Measurements from ENCODE around the gene TCF4.
A peak's percentile ranks its signal among the peaks of the same experiment; 100 is the strongest.

Gene TCF4

GRCh38 chr18:55405893-55406406, 182.0 kb downstream of the TCF4 start:
- no peaks in the 10 kb centered on the region for H3K79me1 ChIP-seq (ENCODE audit: low read length)
- H3K9ac ChIP-seq (ENCODE audit: low read length), result no peak overlapping the region
- no peak overlapping the region for H2AK5ac ChIP-seq (ENCODE audit: low read length)
- H4K91ac ChIP-seq (ENCODE audit: low read depth, low read length), result no peak overlapping the region
- no peak overlapping the region for H2BK12ac ChIP-seq (ENCODE audit: low read length)
- peak in 1 of 2 donors; percentile 8 for DNase-seq
- no peak overlapping the region for H3K18ac ChIP-seq (ENCODE audit: low read length)
- no peak overlapping the region for H2AFZ ChIP-seq (ENCODE audit: insufficient read depth, low read length, poor library complexity)
- no peak overlapping the region for H3K14ac ChIP-seq (ENCODE audit: low read length)
- H3K27ac ChIP-seq (ENCODE audit: low read depth, low read length), result peak overlapping the region; percentile 31
- no peaks in the 10 kb centered on the region for H3K27me3 ChIP-seq (ENCODE audit: insufficient read depth, low read length)
- no peak overlapping the region for H2BK120ac ChIP-seq (ENCODE audit: insufficient read depth, low read length, poor library complexity)
- no peak overlapping the region for H3K4me3 ChIP-seq (ENCODE audit: low read depth, low read length)
- H3K9me3 ChIP-seq (ENCODE audit: insufficient read depth, low read depth, low read length), result no peaks in the 10 kb centered on the region
- peaks cover 3 to 10% of the 10 kb centered on the region in 2 experiments for H3K4me1 ChIP-seq (ENCODE audit: control insufficient read depth in 1 of 2, insufficient read depth in 2 of 2, low read length in 2 of 2)
- no CpG with 5 or more reads among the region's 7 CpGs for WGBS (ENCODE audit: extremely low coverage, insufficient coverage, insufficient read length)
- peaks cover 2% of the 10 kb centered on the region for H3K79me2 ChIP-seq (ENCODE audit: control insufficient read depth, insufficient read depth, low read length, poor library complexity)
- no peak overlapping the region for H3K23ac ChIP-seq (ENCODE audit: low read length)
- no peaks in the 10 kb centered on the region for H3K36me3 ChIP-seq (ENCODE audit: control insufficient read depth in 1 of 2, insufficient read depth in 2 of 2, low read length in 2 of 2)
- no peak overlapping the region for H2BK5ac ChIP-seq (ENCODE audit: low read depth, low read length, poor library complexity)
- no peak overlapping the region for H3K4me2 ChIP-seq (ENCODE audit: low read length)
- no peak overlapping the region for H4K12ac ChIP-seq (ENCODE audit: low read depth, low read length)
- no peak overlapping the region for H4K8ac ChIP-seq (ENCODE audit: low read depth, low read length)
- no peak overlapping the region for H3K4ac ChIP-seq (ENCODE audit: low read depth, low read length)

- H3K4me2 ChIP-seq (ENCODE audit: low read length), result no peak overlapping the region
- no peak overlapping the region for H2BK5ac ChIP-seq (ENCODE audit: low read depth, low read length, poor library complexity)
- H2AK5ac ChIP-seq (ENCODE audit: low read length), result no peak overlapping the region
- H4K91ac ChIP-seq (ENCODE audit: low read depth, low read length), result no peak overlapping the region
- no peak overlapping the region for H3K27ac ChIP-seq (ENCODE audit: low read depth, low read length)
- H3K9me3 ChIP-seq (ENCODE audit: insufficient read depth, low read depth, low read length), result no peaks in the 10 kb centered on the region
- H3K18ac ChIP-seq (ENCODE audit: low read length), result no peak overlapping the region
- H4K8ac ChIP-seq (ENCODE audit: low read depth, low read length), result no peak overlapping the region
- peaks cover 2% of the 10 kb centered on the region for H3K79me2 ChIP-seq (ENCODE audit: control insufficient read depth, insufficient read depth, low read length, poor library complexity)
- no peak overlapping the region for H2BK120ac ChIP-seq (ENCODE audit: insufficient read depth, low read length, poor library complexity)
- H3K23ac ChIP-seq (ENCODE audit: low read length), result no peak overlapping the region
- peaks cover 3 to 13% of the 10 kb centered on the region in 2 experiments for H3K4me1 ChIP-seq (ENCODE audit: control insufficient read depth in 1 of 2, insufficient read depth in 2 of 2, low read length in 2 of 2)
- no peak overlapping the region for H2BK12ac ChIP-seq (ENCODE audit: low read length)
- no peaks in the 10 kb centered on the region for H3K27me3 ChIP-seq (ENCODE audit: insufficient read depth, low read length)
- no peaks in the 10 kb centered on the region for H3K36me3 ChIP-seq (ENCODE audit: control insufficient read depth in 1 of 2, insufficient read depth in 2 of 2, low read length in 2 of 2)
- H3K4ac ChIP-seq (ENCODE audit: low read depth, low read length), result no peak overlapping the region
- H2AFZ ChIP-seq (ENCODE audit: insufficient read depth, low read length, poor library complexity), result no peak overlapping the region
- H3K9ac ChIP-seq (ENCODE audit: low read length), result no peak overlapping the region
- H3K79me1 ChIP-seq (ENCODE audit: low read length), result no peaks in the 10 kb centered on the region
- H4K12ac ChIP-seq (ENCODE audit: low read depth, low read length), result no peak overlapping the region
- H3K14ac ChIP-seq (ENCODE audit: low read length), result no peak overlapping the region
- no peak for DNase-seq
- WGBS (ENCODE audit: extremely low coverage, insufficient coverage, insufficient read length), result no CpG with 5 or more reads among the region's 1 CpG
- H3K4me3 ChIP-seq (ENCODE audit: low read depth, low read length), result no peak overlapping the region
Measured at GRCh38 chr18:55405475-55405874, 182.5 kb downstream of the TCF4 start.

DNA sequence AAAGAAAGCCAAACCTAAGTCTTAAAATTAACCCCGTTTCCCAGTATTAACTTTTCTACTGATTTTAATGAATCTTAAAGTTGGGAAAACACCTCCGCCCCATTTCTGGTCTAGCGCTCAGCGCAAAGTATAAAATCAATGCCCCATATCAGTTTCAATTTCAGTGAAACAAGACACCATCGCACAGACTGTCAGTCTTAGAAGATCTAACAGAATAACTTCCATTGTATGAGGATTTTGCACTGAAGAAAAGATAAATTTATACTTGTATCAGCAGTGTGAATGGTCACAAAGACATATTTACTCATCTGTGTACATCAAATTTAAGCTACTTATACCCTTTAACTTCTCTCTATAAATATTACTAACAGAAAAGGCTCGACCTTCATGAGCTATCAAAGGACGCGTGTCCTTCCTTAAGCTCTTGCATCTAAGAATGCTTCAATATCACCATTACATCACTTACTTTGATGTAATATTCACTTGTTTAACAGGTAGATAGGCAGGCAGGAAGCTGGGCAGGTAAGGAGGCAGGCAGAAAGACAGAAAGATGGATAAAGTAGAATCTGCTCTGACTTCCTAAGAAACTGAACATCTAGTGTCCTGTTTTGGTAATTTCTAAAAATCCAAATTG, 183.0 kb downstream of the TCF4 start:
- Histone ChIP-seq H3K9me3 (ENCODE audit: insufficient read depth, low read depth, low read length) (no peaks in the 10 kb centered on the region), H4K12ac (ENCODE audit: low read depth, low read length) (no peak overlapping the region), H3K27me3 (ENCODE audit: insufficient read depth, low read length) (no peaks in the 10 kb centered on the region), H3K23ac (ENCODE audit: low read length) (no peak overlapping the region), H3K27ac (ENCODE audit: low read depth, low read length) (no peak overlapping the region), H3K36me3 (ENCODE audit: control insufficient read depth in 1 of 2, insufficient read depth in 2 of 2, low read length in 2 of 2) (no peaks in the 10 kb centered on the region), H3K4me1 (ENCODE audit: control insufficient read depth in 1 of 2, insufficient read depth in 2 of 2, low read length in 2 of 2) (peaks cover 3 to 13% of the 10 kb centered on the region in 2 experiments), H4K8ac (ENCODE audit: low read depth, low read length) (no peak overlapping the region), H3K4me2 (ENCODE audit: low read length) (no peak overlapping the region), H3K4me3 (ENCODE audit: low read depth, low read length) (no peak overlapping the region), H2AFZ (ENCODE audit: insufficient read depth, low read length, poor library complexity) (no peak overlapping the region), H4K91ac (ENCODE audit: low read depth, low read length) (no peak overlapping the region), H3K4ac (ENCODE audit: low read depth, low read length) (no peak overlapping the region), H3K79me1 (ENCODE audit: low read length) (no peaks in the 10 kb centered on the region), H2BK5ac (ENCODE audit: low read depth, low read length, poor library complexity) (no peak overlapping the region), H3K18ac (ENCODE audit: low read length) (no peak overlapping the region), H2AK5ac (ENCODE audit: low read length) (no peak overlapping the region), H3K79me2 (ENCODE audit: control insufficient read depth, insufficient read depth, low read length, poor library complexity) (peaks cover 2% of the 10 kb centered on the region), H2BK120ac (ENCODE audit: insufficient read depth, low read length, poor library complexity) (no peak overlapping the region), H3K14ac (ENCODE audit: low read length) (no peak overlapping the region), H2BK12ac (ENCODE audit: low read length) (no peak overlapping the region), H3K9ac (ENCODE audit: low read length) (no peak overlapping the region)
- DNase-seq, result no peak
- WGBS (ENCODE audit: extremely low coverage, insufficient coverage, insufficient read length), result no CpG with 5 or more reads among the region's 8 CpGs

GRCh38 chr18:55404136-55404830, 183.7 kb downstream of the TCF4 start:
- no peak overlapping the region for H3K4me3 ChIP-seq (ENCODE audit: low read depth, low read length)
- no peaks in the 10 kb centered on the region for H3K79me1 ChIP-seq (ENCODE audit: low read length)
- H2BK12ac ChIP-seq (ENCODE audit: low read length), result no peak overlapping the region
- H3K9me3 ChIP-seq (ENCODE audit: insufficient read depth, low read depth, low read length), result no peaks in the 10 kb centered on the region
- no peak overlapping the region for H3K4me2 ChIP-seq (ENCODE audit: low read length)
- H3K4me1 ChIP-seq (ENCODE audit: control insufficient read depth in 1 of 2, insufficient read depth in 2 of 2, low read length in 2 of 2), result peaks cover 3 to 13% of the 10 kb centered on the region in 2 experiments
- H2AFZ ChIP-seq (ENCODE audit: insufficient read depth, low read length, poor library complexity), result no peak overlapping the region
- no peak overlapping the region for H3K14ac ChIP-seq (ENCODE audit: low read length)
- no CpG with 5 or more reads among the region's 5 CpGs for WGBS (ENCODE audit: extremely low coverage, insufficient coverage, insufficient read length)
- H2BK5ac ChIP-seq (ENCODE audit: low read depth, low read length, poor library complexity), result no peak overlapping the region
- no peaks in the 10 kb centered on the region for H3K36me3 ChIP-seq (ENCODE audit: control insufficient read depth in 1 of 2, insufficient read depth in 2 of 2, low read length in 2 of 2)
- no peak overlapping the region for H3K23ac ChIP-seq (ENCODE audit: low read length)
- no peak overlapping the region for H3K9ac ChIP-seq (ENCODE audit: low read length)
- H3K27ac ChIP-seq (ENCODE audit: low read depth, low read length), result no peak overlapping the region
- no peak overlapping the region for H2BK120ac ChIP-seq (ENCODE audit: insufficient read depth, low read length, poor library complexity)
- no peaks in the 10 kb centered on the region for H3K27me3 ChIP-seq (ENCODE audit: insufficient read depth, low read length)
- no peak overlapping the region for H4K91ac ChIP-seq (ENCODE audit: low read depth, low read length)
- no peak overlapping the region for H4K12ac ChIP-seq (ENCODE audit: low read depth, low read length)
- H2AK5ac ChIP-seq (ENCODE audit: low read length), result no peak overlapping the region
- H4K8ac ChIP-seq (ENCODE audit: low read depth, low read length), result no peak overlapping the region
- H3K4ac ChIP-seq (ENCODE audit: low read depth, low read length), result no peak overlapping the region
- no peak overlapping the region for H3K18ac ChIP-seq (ENCODE audit: low read length)
- peaks cover 2% of the 10 kb centered on the region for H3K79me2 ChIP-seq (ENCODE audit: control insufficient read depth, insufficient read depth, low read length, poor library complexity)
- DNase-seq, result no peak

All from trophoblast cell (in vitro differentiated cells and primary cell).